MM.1S (cell line): ENCODE results near the gene GALR3.
A peak's percentile ranks its signal among the peaks of the same experiment; 100 is the strongest.

Experiments used
- DNase-seq: peaks from one replicate; pipeline ENCODE4 v3.0.0-alpha.2; 2015
- H2AFZ ChIP-seq: fragments of 300-600 bp; sonication (generic); 2 replicates; pipeline ENCODE4 v1.6.0; 2016; ENCODE audit warnings: antibody characterized with exemption, low read length
- H3F3A ChIP-seq: fragments of 300-600 bp; sonication (generic); 2 replicates; pipeline ENCODE4 v1.6.1; 2016; ENCODE audit warnings: mild to moderate bottlenecking, antibody characterized with exemption, low read length, moderate library complexity, mixed read lengths; ENCODE audit not compliant: insufficient read depth
- H3K27ac ChIP-seq: fragments of 300-600 bp; sonication (generic); 2 replicates; pipeline ENCODE4 v1.5.1; 2016; ENCODE audit warnings: mild to moderate bottlenecking, low read length
- H3K27me3 ChIP-seq: fragments of 300-600 bp; sonication (generic); replicated peaks from 2 replicates; pipeline ENCODE4 v1.6.0; 2016; ENCODE audit warnings: low read length; ENCODE audit not compliant: insufficient read depth
- H3K36me3 ChIP-seq: fragments of 300-600 bp; sonication (generic); replicated peaks from 2 replicates; pipeline ENCODE4 v1.6.1; 2016; ENCODE audit warnings: mild to moderate bottlenecking, low read length, mixed read lengths; ENCODE audit not compliant: insufficient read depth
- H3K4me1 ChIP-seq: fragments of 300-600 bp; sonication (generic); 2 replicates; pipeline ENCODE4 v1.6.1; 2016; ENCODE audit warnings: low read length, mixed read lengths
- H3K4me2 ChIP-seq: fragments of 300-600 bp; sonication (generic); 2 replicates; pipeline ENCODE4 v1.6.0; 2016; ENCODE audit warnings: low read depth, low read length
- H3K4me3 ChIP-seq: fragments of 300-600 bp; sonication (generic); 2 replicates; pipeline ENCODE4 v1.5.1; 2016; ENCODE audit warnings: low read length, mixed read lengths
- H3K79me2 ChIP-seq: fragments of 300-600 bp; sonication (generic); 2 replicates; pipeline ENCODE4 v1.6.1; 2016; ENCODE audit warnings: mixed run types, low read length, mixed read lengths
- H3K9ac ChIP-seq: fragments of 300-600 bp; sonication (generic); 2 replicates; pipeline ENCODE4 v1.6.1; 2016; ENCODE audit warnings: low read length, mixed read lengths
- H3K9me2 ChIP-seq: fragments of 300-600 bp; sonication (generic); replicated peaks from 2 replicates; pipeline ENCODE4 v1.6.1; 2016; ENCODE audit warnings: mild to moderate bottlenecking, low read length, mixed read lengths; ENCODE audit not compliant: insufficient read depth
- H3K9me3 ChIP-seq: fragments of 300-600 bp; sonication (generic); replicated peaks from 2 replicates; pipeline ENCODE4 v1.6.1; 2016; ENCODE audit warnings: mild to moderate bottlenecking, low read length, mixed read lengths; ENCODE audit not compliant: insufficient read depth
- H4K20me1 ChIP-seq: fragments of 300-600 bp; sonication (generic); 2 replicates; pipeline ENCODE4 v1.6.1; 2016; ENCODE audit warnings: mild to moderate bottlenecking, low read length, moderate library complexity, mixed read lengths; ENCODE audit not compliant: insufficient read depth
- CTCF ChIP-seq: fragments of 300-600 bp; sonication (generic); IDR thresholded peaks from 2 replicates; pipeline ENCODE4 v1.5.1; 2016; ENCODE audit warnings: antibody characterized with exemption, low read length, mixed read lengths
- EZH2 ChIP-seq: fragments of 300-600 bp; sonication (generic); optimal IDR thresholded peaks from 2 replicates; pipeline ENCODE3; 2017; ENCODE audit warnings: low read depth, mild to moderate bottlenecking, antibody characterized with exemption, low read length, mixed read lengths
- EZH2phosphoT487 ChIP-seq: fragments of 300-600 bp; sonication (generic); IDR thresholded peaks from 2 replicates; pipeline ENCODE4 v1.6.1; 2018; ENCODE audit warnings: antibody characterized with exemption, low read length

Gene GALR3

GRCh38 chr22:37776639-37777005 is 46.6 kb upstream of the GALR3 start:
- DNase-seq = no peak
- Histone ChIP-seq H3K79me2 (no peaks in the 10 kb centered on the region), H3F3A (0 out of 2 replicates have a peak, but pooled peaks cover 3% of the 10 kb centered on the region), H3K9me2 (no peaks in the 10 kb centered on the region), H3K4me1 (peaks cover 4% of the 10 kb centered on the region), H3K9ac (no peak overlapping the region), H2AFZ (no peak overlapping the region), H3K4me2 (no peak overlapping the region), H3K27ac (no peak overlapping the region), H3K4me3 (no peak overlapping the region), H3K9me3 (no peaks in the 10 kb centered on the region), H3K36me3 (no peaks in the 10 kb centered on the region), H4K20me1 (no peaks in the 10 kb centered on the region), H3K27me3 (no peaks in the 10 kb centered on the region)
- no peak for TF ChIP-seq EZH2phosphoT487

GRCh38 chr22:37777122-37777687 is 46.0 kb upstream of the GALR3 start:
- no peaks in the 10 kb centered on the region for H3K79me2 ChIP-seq

GRCh38 chr22:37778370-37779009 is 44.7 kb upstream of the GALR3 start:
- no peak overlapping the region for H3K4me3 ChIP-seq
- no peaks in the 10 kb centered on the region for H4K20me1 ChIP-seq
- no peak for DNase-seq
- no peak overlapping the region for H3K4me2 ChIP-seq
- no peak overlapping the region for H3K27ac ChIP-seq
- H3K36me3 ChIP-seq = no peaks in the 10 kb centered on the region
- H3K9me3 ChIP-seq = no peaks in the 10 kb centered on the region
- no peak overlapping the region for H2AFZ ChIP-seq
- H3K27me3 ChIP-seq = no peaks in the 10 kb centered on the region
- H3K9ac ChIP-seq = no peak overlapping the region
- TF ChIP-seq CTCF (no peak), EZH2phosphoT487 (no peak), EZH2 (no peak)
- no peaks in the 10 kb centered on the region for H3K79me2 ChIP-seq
- no peaks in the 10 kb centered on the region for H3K9me2 ChIP-seq
- H3K4me1 ChIP-seq = peaks cover 4% of the 10 kb centered on the region
- H3F3A ChIP-seq = 0 out of 2 replicates have a peak, but pooled peaks cover 3% of the 10 kb centered on the region

More at GRCh38 chr22:37777122-37777687, 46.0 kb upstream of the GALR3 start:
- H3F3A ChIP-seq = 0 out of 2 replicates have a peak, but pooled peaks cover 3% of the 10 kb centered on the region
- H3K9me2 ChIP-seq = no peaks in the 10 kb centered on the region
- no peaks in the 10 kb centered on the region for H4K20me1 ChIP-seq
- no peak overlapping the region for H3K4me3 ChIP-seq
- no peaks in the 10 kb centered on the region for H3K27me3 ChIP-seq
- H3K9ac ChIP-seq = no peak overlapping the region
- no peaks in the 10 kb centered on the region for H3K36me3 ChIP-seq
- H3K9me3 ChIP-seq = no peaks in the 10 kb centered on the region
- peak overlapping the region; percentile 4; the same call in 1 of the 2 replicates for H3K27ac ChIP-seq
- no peak overlapping the region for H2AFZ ChIP-seq
- H3K4me1 ChIP-seq = peaks cover 4% of the 10 kb centered on the region
- peak; percentile 66 for DNase-seq
- H3K4me2 ChIP-seq = no peak overlapping the region
- no peak for TF ChIP-seq EZH2phosphoT487

- Histone ChIP-seq H2AFZ (no peak overlapping the region), H3K27me3 (no peaks in the 10 kb centered on the region), H3K4me1 (peaks cover 4% of the 10 kb centered on the region), H3K9me2 (no peaks in the 10 kb centered on the region), H3K27ac (no peak overlapping the region), H3K9ac (no peak overlapping the region), H3K4me2 (no peak overlapping the region), H4K20me1 (no peaks in the 10 kb centered on the region), H3K9me3 (no peaks in the 10 kb centered on the region), H3K36me3 (no peaks in the 10 kb centered on the region), H3K79me2 (no peaks in the 10 kb centered on the region), H3F3A (0 out of 2 replicates have a peak, but pooled peaks cover 3% of the 10 kb centered on the region), H3K4me3 (no peak overlapping the region)
- TF ChIP-seq CTCF (no peak), EZH2phosphoT487 (no peak)
- no peak for DNase-seq
These were observed 41.6 kb upstream of the GALR3 start for GRCh38 chr22:37781434-37782059.
